Calu3 (cell line): Measurements from ENCODE around the gene NOLC1. TPM values are rescaled to one million over a fixed set of nuclear protein-coding genes. Genes with fewer than 3 reads are reported as not detected.

Experiments used
- BruUV-seq: library from RNA; stranded (reverse); fragments of 400-500 nt; replicated peaks from 2 replicates; lab custom pipeline; 2021; lab: Mats Ljungman, UMichigan
- CTCF ChIA-PET: fragments of 300-600 bp; sonication (Branson Sonifier 250); formaldehyde crosslinking; loops from one replicate; lab custom pipeline; 2022; ENCODE audit warnings: antibody characterized with exemption; lab: Charles Lee
- DNase-seq: peaks from one replicate; pipeline ENCODE4 v3.0.0; 2022
- H3K27ac Mint-ChIP-seq: one replicate; pipeline ENCODE4 v1.8.0; 2022; ENCODE audit warnings: mixed read lengths; ENCODE audit not compliant: unreplicated experiment
- H3K27me3 Mint-ChIP-seq: one replicate; pipeline ENCODE4 v1.8.0; 2022; ENCODE audit warnings: mixed read lengths; ENCODE audit not compliant: unreplicated experiment
- H3K36me3 Mint-ChIP-seq: one replicate; pipeline ENCODE4 v1.8.0; 2022; ENCODE audit warnings: mild to moderate bottlenecking, moderate library complexity, mixed read lengths; ENCODE audit not compliant: insufficient read depth, unreplicated experiment
- H3K4me1 Mint-ChIP-seq: one replicate; pipeline ENCODE4 v1.8.0; 2022; ENCODE audit warnings: mild to moderate bottlenecking, low read depth, mixed read lengths; ENCODE audit not compliant: unreplicated experiment
- H3K4me3 Mint-ChIP-seq: one replicate; pipeline ENCODE4 v1.8.0; 2022; ENCODE audit warnings: mild to moderate bottlenecking, low read depth, moderate library complexity, mixed read lengths; ENCODE audit not compliant: unreplicated experiment
- H3K9me3 Mint-ChIP-seq: one replicate; pipeline ENCODE4 v1.8.0; 2022; ENCODE audit warnings: low read depth, mixed read lengths; ENCODE audit not compliant: unreplicated experiment
- intact Hi-C: fragments of 100-400 bp; cut with micrococcal nuclease; formaldehyde crosslinking; loops from one replicate; pipeline ENCODE4 v1.10.0; 2022; ENCODE audit not compliant: unreplicated experiment
- total RNA-seq: library from RNA; stranded (reverse); gene quantifications from 2 replicates; pipeline ENCODE4 v1.2.3, GENCODE V29; 2022
- TF ChIP-seq, protein P1 (sequence below): fragments of 200-600 bp; IDR thresholded peaks from one replicate; pipeline ENCODE4 v1.8.0; 2022; ENCODE audit warnings: antibody characterized with exemption; ENCODE audit not compliant: unreplicated experiment

Gene NOLC1
- total RNA-seq, 1 experiment from 2014 or later: 78.4 TPM

GRCh38 chr10:102140218-102140617, 12.0 kb upstream of the NOLC1 start:
- no TSS peak for BruUV-seq
- TF ChIP-seq, protein P1, sequence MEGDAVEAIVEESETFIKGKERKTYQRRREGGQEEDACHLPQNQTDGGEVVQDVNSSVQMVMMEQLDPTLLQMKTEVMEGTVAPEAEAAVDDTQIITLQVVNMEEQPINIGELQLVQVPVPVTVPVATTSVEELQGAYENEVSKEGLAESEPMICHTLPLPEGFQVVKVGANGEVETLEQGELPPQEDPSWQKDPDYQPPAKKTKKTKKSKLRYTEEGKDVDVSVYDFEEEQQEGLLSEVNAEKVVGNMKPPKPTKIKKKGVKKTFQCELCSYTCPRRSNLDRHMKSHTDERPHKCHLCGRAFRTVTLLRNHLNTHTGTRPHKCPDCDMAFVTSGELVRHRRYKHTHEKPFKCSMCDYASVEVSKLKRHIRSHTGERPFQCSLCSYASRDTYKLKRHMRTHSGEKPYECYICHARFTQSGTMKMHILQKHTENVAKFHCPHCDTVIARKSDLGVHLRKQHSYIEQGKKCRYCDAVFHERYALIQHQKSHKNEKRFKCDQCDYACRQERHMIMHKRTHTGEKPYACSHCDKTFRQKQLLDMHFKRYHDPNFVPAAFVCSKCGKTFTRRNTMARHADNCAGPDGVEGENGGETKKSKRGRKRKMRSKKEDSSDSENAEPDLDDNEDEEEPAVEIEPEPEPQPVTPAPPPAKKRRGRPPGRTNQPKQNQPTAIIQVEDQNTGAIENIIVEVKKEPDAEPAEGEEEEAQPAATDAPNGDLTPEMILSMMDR: no peak
- intact Hi-C loops: no loop called here
- no peak overlapping the region for H3K4me3 Mint-ChIP-seq
- no peaks in the 10 kb centered on the region for H3K9me3 Mint-ChIP-seq
- H3K27me3 Mint-ChIP-seq: no peaks in the 10 kb centered on the region
- DNase-seq: no peak
- no peak overlapping the region for H3K27ac Mint-ChIP-seq
- CTCF ChIA-PET: no interaction called here
- peaks cover 59% of the 10 kb centered on the region for H3K36me3 Mint-ChIP-seq
- H3K4me1 Mint-ChIP-seq: peaks cover 10% of the 10 kb centered on the region

- H3K27ac Mint-ChIP-seq: peak overlapping the region; percentile 68
- CTCF ChIA-PET: no interaction called here
Measured at GRCh38 chr10:102140913-102141540, 11.2 kb upstream of the NOLC1 start.

DNA sequence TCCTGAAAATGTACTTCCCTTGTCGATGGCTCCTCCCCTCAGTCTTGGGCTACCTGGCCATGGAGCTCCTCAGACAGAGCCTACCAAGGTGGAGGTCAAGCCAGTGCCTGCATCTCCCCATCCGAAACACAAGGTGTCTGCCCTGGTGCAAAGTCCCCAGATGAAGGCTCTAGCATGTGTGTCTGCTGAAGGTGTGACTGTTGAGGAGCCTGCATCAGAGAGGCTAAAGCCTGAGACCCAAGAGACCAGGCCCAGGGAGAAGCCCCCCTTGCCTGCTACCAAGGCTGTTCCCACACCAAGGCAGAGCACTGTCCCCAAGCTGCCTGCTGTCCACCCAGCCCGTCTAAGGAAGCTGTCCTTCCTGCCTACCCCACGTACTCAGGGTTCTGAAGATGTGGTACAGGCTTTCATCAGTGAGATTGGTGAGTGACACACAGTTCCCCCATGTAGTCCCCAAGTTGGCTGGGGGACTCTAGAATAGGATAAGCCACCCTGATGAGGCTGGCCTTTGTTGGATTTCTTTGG, 10.5 kb upstream of the NOLC1 start:
- no peaks in the 10 kb centered on the region for H3K27me3 Mint-ChIP-seq
- no peak overlapping the region for H3K4me3 Mint-ChIP-seq
- H3K4me1 Mint-ChIP-seq: no peaks in the 10 kb centered on the region
- CTCF ChIA-PET: no interaction called here
- H3K27ac Mint-ChIP-seq: peak overlapping the region; percentile 68
- no peak for DNase-seq
- H3K36me3 Mint-ChIP-seq: peaks cover 64% of the 10 kb centered on the region
- intact Hi-C loops: no loop called here
- no TSS peak for BruUV-seq
- H3K9me3 Mint-ChIP-seq: no peaks in the 10 kb centered on the region
- TF ChIP-seq, protein P1: no peak

More at GRCh38 chr10:102140913-102141540, 11.2 kb upstream of the NOLC1 start:
- TF ChIP-seq, protein P1: no peak
- no peaks in the 10 kb centered on the region for H3K9me3 Mint-ChIP-seq
- H3K4me1 Mint-ChIP-seq: peaks cover 2% of the 10 kb centered on the region
- no TSS peak for BruUV-seq
- H3K27me3 Mint-ChIP-seq: no peaks in the 10 kb centered on the region
- H3K36me3 Mint-ChIP-seq: peaks cover 64% of the 10 kb centered on the region
- H3K4me3 Mint-ChIP-seq: no peak overlapping the region
- intact Hi-C loops: no loop called here
- DNase-seq: no peak

DNA sequence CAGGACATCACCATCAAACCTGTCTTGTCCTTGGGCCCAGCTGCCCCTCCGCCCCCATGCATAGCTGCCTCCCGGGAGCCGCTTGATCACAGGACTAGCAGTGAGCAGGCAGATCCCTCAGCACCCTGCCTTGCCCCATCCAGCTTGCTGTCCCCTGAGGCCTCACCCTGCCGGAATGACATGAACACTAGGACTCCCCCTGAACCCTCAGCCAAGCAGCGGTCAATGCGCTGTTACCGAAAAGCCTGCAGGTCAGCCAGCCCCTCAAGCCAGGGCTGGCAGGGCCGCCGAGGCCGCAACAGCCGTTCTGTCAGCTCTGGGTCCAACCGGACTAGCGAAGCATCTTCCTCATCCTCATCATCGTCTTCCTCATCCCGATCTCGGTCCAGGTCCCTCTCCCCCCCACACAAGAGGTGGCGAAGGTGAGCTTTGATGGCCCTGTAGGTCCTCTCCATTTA, 5.2 kb upstream of the NOLC1 start:
- no peaks in the 10 kb centered on the region for H3K27me3 Mint-ChIP-seq
- no peaks in the 10 kb centered on the region for H3K9me3 Mint-ChIP-seq
- no peak for DNase-seq
- CTCF ChIA-PET: no interaction called here
- intact Hi-C loops: no loop called here
- peaks cover 68% of the 10 kb centered on the region for H3K36me3 Mint-ChIP-seq
- TF ChIP-seq, protein P1: no peak
- H3K4me1 Mint-ChIP-seq: peaks cover 17% of the 10 kb centered on the region
- H3K27ac Mint-ChIP-seq: no peak overlapping the region
- H3K4me3 Mint-ChIP-seq: no peak overlapping the region
- BruUV-seq: no TSS peak
